ENCODE data around the gene PALLD. TPM values are rescaled to one million over a fixed set of nuclear protein-coding genes. Genes with fewer than 3 reads are reported as not detected.

The PALLD gene
- polyA plus RNA-seq, 1 donor from 2014 or later: 20.5 TPM

DNA sequence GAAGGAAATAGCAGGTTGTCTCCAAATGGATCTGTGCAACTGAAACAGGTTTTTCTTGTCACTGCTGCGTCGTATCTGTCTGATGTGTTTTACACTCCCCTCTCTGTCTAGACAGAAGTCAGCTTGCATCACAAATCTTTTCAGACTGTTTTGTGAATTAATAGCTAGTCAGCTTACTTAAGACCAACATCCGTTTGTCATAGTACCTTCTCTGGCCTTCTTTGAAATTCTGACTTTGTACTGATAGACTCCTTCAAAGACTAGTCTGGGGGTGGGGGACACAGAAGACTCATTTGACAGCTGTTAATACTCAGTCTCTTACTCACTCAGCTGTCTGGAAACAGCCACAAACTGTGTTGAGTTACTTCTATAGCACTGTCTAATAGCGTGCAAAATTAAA lies 197.8 kb downstream of the PALLD start:
- no peak for TF ChIP-seq EZH2 (IDR thresholded peaks at IDR 0.05; ENCODE audit: borderline replicate concordance, insufficient read depth, low read length, poor library complexity, severe bottlenecking)
- TF ChIP-seq POLR2AphosphoS5 (IDR thresholded peaks at IDR 0.05): peak; percentile 23
- no peak for TF ChIP-seq EP300 (conservative IDR thresholded peaks at IDR 0.05; ENCODE audit: poor library complexity, severe bottlenecking)
- Histone ChIP-seq H3K36me3 (ENCODE audit: insufficient read depth, low read length) (no peaks in the 10 kb centered on the region), H3K9ac (ENCODE audit: low read length) (peak overlapping the region; percentile 9)

DNA sequence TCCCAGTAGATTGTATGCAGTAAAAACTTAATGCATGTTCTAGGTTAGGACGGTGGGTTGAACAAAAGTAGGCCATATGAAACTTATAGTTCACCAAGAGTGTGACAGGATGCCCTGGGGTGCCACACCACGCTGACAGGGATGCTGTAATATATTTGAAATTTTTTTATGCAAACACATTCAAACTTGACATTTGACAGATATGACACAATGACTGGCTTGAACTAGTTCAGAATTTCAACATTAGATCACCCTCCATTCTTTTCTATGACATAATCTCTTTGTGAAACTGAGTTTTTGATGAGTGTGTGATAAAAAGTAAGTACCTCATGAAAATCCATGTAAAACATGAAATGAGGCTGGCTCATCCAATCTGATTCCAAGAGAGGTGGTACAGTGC lies 198.4 kb downstream of the PALLD start:
- Histone ChIP-seq H3K9me3 (ENCODE audit: low read length) (no peaks in the 10 kb centered on the region), H4K20me1 (ENCODE audit: insufficient read depth) (no peaks in the 10 kb centered on the region), H2AFZ (ENCODE audit: low read depth, low read length) (no peak overlapping the region), H3K9me2 (ENCODE audit: insufficient read depth, low read length) (no peaks in the 10 kb centered on the region), H3K4me2 (ENCODE audit: low read length) (no peak overlapping the region), H3K79me2 (replicated peaks; ENCODE audit: insufficient read depth, low read length) (no peaks in the 10 kb centered on the region), H3K27ac (ENCODE audit: low read length) (peak overlapping the region; percentile 50), H3K4me3 (ENCODE audit: low read length) (no peak overlapping the region), H3F3A (ENCODE audit: insufficient read depth, low read length, poor library complexity, severe bottlenecking) (no peaks in the 10 kb centered on the region), H3K36me3 (ENCODE audit: insufficient read depth, low read length) (no peaks in the 10 kb centered on the region), H3K27me3 (ENCODE audit: insufficient read depth, low read depth, low read length) (no peaks in the 10 kb centered on the region), H3K9ac (ENCODE audit: low read length) (no peak overlapping the region)
- TF ChIP-seq MXI1 (conservative IDR thresholded peaks at IDR 0.05; ENCODE audit: poor library complexity, severe bottlenecking): no peak
- peak; percentile 62 for TF ChIP-seq EP300 (conservative IDR thresholded peaks at IDR 0.05; ENCODE audit: poor library complexity, severe bottlenecking)
- TF ChIP-seq RAD21 (conservative IDR thresholded peaks at IDR 0.05): no peak
- TF ChIP-seq, protein P1, sequence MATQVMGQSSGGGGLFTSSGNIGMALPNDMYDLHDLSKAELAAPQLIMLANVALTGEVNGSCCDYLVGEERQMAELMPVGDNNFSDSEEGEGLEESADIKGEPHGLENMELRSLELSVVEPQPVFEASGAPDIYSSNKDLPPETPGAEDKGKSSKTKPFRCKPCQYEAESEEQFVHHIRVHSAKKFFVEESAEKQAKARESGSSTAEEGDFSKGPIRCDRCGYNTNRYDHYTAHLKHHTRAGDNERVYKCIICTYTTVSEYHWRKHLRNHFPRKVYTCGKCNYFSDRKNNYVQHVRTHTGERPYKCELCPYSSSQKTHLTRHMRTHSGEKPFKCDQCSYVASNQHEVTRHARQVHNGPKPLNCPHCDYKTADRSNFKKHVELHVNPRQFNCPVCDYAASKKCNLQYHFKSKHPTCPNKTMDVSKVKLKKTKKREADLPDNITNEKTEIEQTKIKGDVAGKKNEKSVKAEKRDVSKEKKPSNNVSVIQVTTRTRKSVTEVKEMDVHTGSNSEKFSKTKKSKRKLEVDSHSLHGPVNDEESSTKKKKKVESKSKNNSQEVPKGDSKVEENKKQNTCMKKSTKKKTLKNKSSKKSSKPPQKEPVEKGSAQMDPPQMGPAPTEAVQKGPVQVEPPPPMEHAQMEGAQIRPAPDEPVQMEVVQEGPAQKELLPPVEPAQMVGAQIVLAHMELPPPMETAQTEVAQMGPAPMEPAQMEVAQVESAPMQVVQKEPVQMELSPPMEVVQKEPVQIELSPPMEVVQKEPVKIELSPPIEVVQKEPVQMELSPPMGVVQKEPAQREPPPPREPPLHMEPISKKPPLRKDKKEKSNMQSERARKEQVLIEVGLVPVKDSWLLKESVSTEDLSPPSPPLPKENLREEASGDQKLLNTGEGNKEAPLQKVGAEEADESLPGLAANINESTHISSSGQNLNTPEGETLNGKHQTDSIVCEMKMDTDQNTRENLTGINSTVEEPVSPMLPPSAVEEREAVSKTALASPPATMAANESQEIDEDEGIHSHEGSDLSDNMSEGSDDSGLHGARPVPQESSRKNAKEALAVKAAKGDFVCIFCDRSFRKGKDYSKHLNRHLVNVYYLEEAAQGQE (IDR thresholded peaks at IDR 0.05; ENCODE audit: borderline replicate concordance): no peak
- no peak for TF ChIP-seq POLR2AphosphoS5 (IDR thresholded peaks at IDR 0.05)

More for the DNA sequence above, 197.8 kb downstream of the PALLD start:
- H3K9me2 ChIP-seq (ENCODE audit: insufficient read depth, low read length): no peaks in the 10 kb centered on the region
- H3K27me3 ChIP-seq (ENCODE audit: insufficient read depth, low read depth, low read length): no peaks in the 10 kb centered on the region
- no peaks in the 10 kb centered on the region for H3F3A ChIP-seq (ENCODE audit: insufficient read depth, low read length, poor library complexity, severe bottlenecking)
- no peaks in the 10 kb centered on the region for H3K9me3 ChIP-seq (ENCODE audit: low read length)
- no peak overlapping the region for H3K4me2 ChIP-seq (ENCODE audit: low read length)
- H2AFZ ChIP-seq (ENCODE audit: low read depth, low read length): no peak overlapping the region
- H3K79me2 ChIP-seq (replicated peaks; ENCODE audit: insufficient read depth, low read length): no peaks in the 10 kb centered on the region
- peak overlapping the region; percentile 50 for H3K27ac ChIP-seq (ENCODE audit: low read length)
- H3K4me3 ChIP-seq (ENCODE audit: low read length): no peak overlapping the region
- no peaks in the 10 kb centered on the region for H4K20me1 ChIP-seq (ENCODE audit: insufficient read depth)

DNA sequence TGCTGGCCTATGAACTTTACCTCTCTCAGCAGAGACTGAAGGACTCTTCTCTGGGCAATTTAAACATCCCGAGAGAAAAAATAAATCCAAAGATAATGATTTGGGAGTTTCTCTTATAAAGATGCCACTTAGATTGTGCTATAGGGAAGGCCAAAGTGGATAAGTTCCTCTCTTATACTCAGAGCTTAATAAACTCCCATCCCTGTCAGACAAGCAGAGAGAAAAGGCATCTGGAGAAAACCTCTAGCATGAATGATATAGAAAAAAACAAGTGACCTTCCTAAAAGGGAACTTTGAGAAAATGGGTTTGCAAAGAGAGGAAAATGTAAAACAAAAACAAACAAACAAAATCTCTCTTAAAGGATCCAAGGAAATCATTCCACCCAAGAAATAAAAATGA lies 199.4 kb downstream of the PALLD start:
- no peak overlapping the region for H3K27ac ChIP-seq (ENCODE audit: low read length)
- no peaks in the 10 kb centered on the region for H3K9me2 ChIP-seq (ENCODE audit: insufficient read depth, low read length)
- H3K36me3 ChIP-seq (ENCODE audit: insufficient read depth, low read length): no peaks in the 10 kb centered on the region
- no peaks in the 10 kb centered on the region for H3K27me3 ChIP-seq (ENCODE audit: insufficient read depth, low read depth, low read length)
- H3K9ac ChIP-seq (ENCODE audit: low read length): no peak overlapping the region
- TF ChIP-seq EP300 (conservative IDR thresholded peaks at IDR 0.05; ENCODE audit: poor library complexity, severe bottlenecking) (no peak), POLR2AphosphoS5 (IDR thresholded peaks at IDR 0.05) (no peak), SMC3 (conservative IDR thresholded peaks at IDR 0.05; ENCODE audit: poor library complexity) (no peak)
- no peak overlapping the region for H3K4me3 ChIP-seq (ENCODE audit: low read length)
- no peaks in the 10 kb centered on the region for H4K20me1 ChIP-seq (ENCODE audit: insufficient read depth)
- H2AFZ ChIP-seq (ENCODE audit: low read depth, low read length): no peak overlapping the region
- no peaks in the 10 kb centered on the region for H3K79me2 ChIP-seq (replicated peaks; ENCODE audit: insufficient read depth, low read length)
- H3K4me2 ChIP-seq (ENCODE audit: low read length): no peak overlapping the region
- no peaks in the 10 kb centered on the region for H3K9me3 ChIP-seq (ENCODE audit: low read length)
- H3F3A ChIP-seq (ENCODE audit: insufficient read depth, low read length, poor library complexity, severe bottlenecking): no peaks in the 10 kb centered on the region
